Adipose tissue (tissue), 3 donors: ENCODE data around the gene ZDHHC1. TPM values are rescaled to one million over a fixed set of nuclear protein-coding genes. Genes with fewer than 3 reads are reported as not detected.

Experiments used
- H3K27ac ChIP-seq: one replicate; pipeline ENCODE4 v1.5.1; 2013; ENCODE audit warnings: low read depth, low read length
- WGBS, 3 donors: extraction: QIAGEN DNeasy Blood & Tissue Kit; methylation state at CpG; one replicate each; pipeline ENCODE4 v1.1.7; 2013; 5-methylcytosine and 5-hydroxymethylcytosine counted together
- polyA plus RNA-seq, 3 donors: library from polyadenylated mRNA; stranded (reverse); fragments of 200-250 nt; gene quantifications; one replicate each; pipeline ENCODE4 v1.2.3, GENCODE V29; 2013
- donor health status: healthy with polysubstance abuse.
- donor health status: Bipolar disorder and iron deficiency.
- donor health status: healthy.

ZDHHC1 gene
- polyA plus RNA-seq, 3 donors = 6.8 to 8.9 (median 7.8) TPM

- H3K27ac ChIP-seq = no peak overlapping the region
- WGBS, 3 donors = 90 to 95% (median 94%) methylated on average over 16 of the region's 16 CpGs
These were observed 19.5 kb upstream of the ZDHHC1 start for GRCh38 chr16:67435758-67436164.

DNA sequence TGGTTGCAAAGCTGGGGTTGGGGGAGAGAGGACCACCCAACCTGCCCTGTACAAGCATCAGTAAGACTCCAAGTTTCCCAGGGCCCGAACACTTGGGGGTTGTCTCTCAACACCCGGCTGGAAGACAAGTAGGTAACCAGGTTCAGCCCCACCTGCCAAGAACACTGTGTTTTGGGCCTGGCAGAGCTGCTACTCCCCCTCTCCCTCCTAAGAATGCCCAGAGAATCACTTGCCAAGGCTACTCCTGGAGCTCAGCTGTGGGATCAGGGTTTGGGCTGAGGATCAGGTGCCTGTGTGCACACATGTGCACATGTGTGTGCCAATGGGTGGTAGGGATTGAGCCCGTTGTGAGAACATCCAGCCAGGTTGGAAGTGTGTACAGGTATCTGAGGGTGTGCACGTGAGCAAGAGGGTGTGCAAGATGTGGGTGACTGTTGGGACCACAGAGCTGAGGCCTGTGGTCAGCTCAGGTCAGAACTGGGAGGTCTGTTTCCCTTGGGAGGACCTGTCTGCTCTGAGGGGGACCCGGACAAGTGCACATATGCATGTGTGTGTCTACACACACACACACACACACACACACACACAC, 16.9 kb upstream of the ZDHHC1 start:
- no peak overlapping the region for H3K27ac ChIP-seq
- 86 to 91% (median 87%) methylated on average over 5 of the region's 5 CpGs for WGBS, 3 donors

DNA sequence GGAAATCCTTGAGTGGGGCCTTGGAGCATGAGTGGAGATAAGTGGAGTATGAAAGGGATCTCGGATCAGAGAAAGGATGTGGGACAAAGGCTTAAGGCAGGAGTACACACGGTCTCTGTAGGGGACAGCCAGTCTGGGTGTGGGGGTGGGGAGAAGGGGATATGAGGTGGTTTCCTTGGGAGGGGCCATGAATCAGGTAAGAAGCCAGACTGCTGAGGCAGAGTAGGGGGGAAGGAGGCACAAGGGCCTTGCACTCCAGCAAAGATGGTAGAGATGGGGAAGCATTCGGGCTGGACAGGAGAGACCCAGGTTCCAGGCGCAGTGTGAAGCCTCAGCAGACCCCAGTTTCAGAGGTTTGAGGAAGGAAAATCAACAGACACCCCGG, 16.2 kb upstream of the ZDHHC1 start:
- no peak overlapping the region for H3K27ac ChIP-seq
- 57 to 67% (median 59%) methylated on average over 5 of the region's 5 CpGs for WGBS, 3 donors

- H3K27ac ChIP-seq = no peak overlapping the region
- WGBS, 3 donors = 33 to 40% (median 38%) methylated on average over 12 to 13 of the region's 13 CpGs
These were observed 15.7 kb upstream of the ZDHHC1 start for GRCh38 chr16:67431775-67432505.

GRCh38 chr16:67430977-67431774, 14.9 kb upstream of the ZDHHC1 start, which contains the start of gene HSD11B2:
TSS of gene HSD11B2 (plus strand) at chr16:67431121. CDS start at chr16:67431249, 128 bp downstream.
- H3K27ac ChIP-seq = no peak within 1 kb of the TSS
- WGBS, 3 donors = 0 to 2% (median 1%) methylated on average over 60 to 87 of the region's 87 CpGs

- no peak overlapping the region for H3K27ac ChIP-seq
- 0 to 2% (median 1%) methylated on average over 25 to 53 of the region's 53 CpGs for WGBS, 3 donors
These were observed 14.3 kb upstream of the ZDHHC1 start for GRCh38 chr16:67430504-67430976.

- H3K27ac ChIP-seq = no peak overlapping the region
- 33 to 50% (median 45%) methylated on average over 13 of the region's 13 CpGs for WGBS, 3 donors
These were observed 13.7 kb upstream of the ZDHHC1 start for GRCh38 chr16:67429799-67430503.

DNA sequence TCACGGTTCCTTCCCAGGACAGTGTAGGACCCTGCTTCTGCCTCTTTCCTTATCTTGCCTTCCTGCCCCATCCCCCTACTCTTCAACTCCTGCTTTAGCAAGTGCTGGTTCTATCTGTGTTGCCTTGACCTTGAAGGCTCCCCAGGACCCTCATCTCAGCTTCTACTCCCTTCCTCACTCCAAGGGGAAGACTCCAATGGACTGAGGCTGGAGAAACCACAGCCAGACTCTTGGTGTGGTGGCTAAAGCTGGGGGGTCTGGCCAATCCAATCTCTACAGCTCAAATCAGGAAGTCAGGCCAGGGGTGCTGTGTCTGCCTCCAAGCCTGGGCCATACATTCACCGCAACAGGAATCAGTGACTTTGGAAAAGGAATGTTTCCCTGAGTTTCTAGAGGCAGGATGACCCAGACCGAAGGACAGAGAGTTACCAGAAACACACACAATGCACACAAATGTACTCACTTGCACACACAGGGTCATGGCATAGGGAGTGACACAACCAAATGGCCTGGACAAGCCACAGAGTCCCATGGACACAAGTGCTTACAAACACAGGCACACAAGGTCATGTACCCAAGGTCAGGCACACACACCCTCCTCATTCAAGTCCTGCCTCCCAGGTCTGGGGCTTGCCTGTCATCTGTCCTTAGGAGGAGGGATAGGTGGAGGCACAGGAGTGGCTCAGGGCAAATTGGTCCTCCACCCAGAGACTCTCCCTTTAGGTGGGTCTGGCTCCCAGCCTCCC, 12.9 kb upstream of the ZDHHC1 start:
- no peak overlapping the region for H3K27ac ChIP-seq
- 81 to 97% (median 93%) methylated on average over 3 of the region's 3 CpGs for WGBS, 3 donors

- H3K27ac ChIP-seq = no peak overlapping the region
- 18 to 28% (median 27%) methylated on average over 11 of the region's 11 CpGs for WGBS, 3 donors
These were observed 12.0 kb upstream of the ZDHHC1 start for GRCh38 chr16:67428146-67428731.

DNA sequence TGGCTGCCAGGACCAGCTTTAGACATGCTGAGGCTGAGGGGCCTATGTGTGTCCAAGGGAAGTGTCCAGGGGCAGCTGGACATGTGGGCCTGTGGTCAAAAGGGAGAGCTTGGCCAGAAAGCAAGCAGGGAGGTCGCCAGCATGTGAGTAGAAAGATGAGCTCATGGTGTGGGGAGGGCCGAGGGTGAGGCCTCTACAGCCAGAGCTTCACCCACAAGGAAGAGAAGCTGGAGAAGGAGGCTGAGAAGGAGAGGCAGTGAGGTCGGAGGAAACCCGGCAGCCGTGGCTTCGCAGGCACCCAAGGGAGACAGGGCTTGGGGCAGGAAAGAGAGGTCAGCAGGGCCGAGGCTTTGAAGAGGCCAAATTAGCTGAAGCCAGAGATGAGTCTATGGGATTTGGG, 10.7 kb upstream of the ZDHHC1 start:
- 57 to 67% (median 58%) methylated on average over 7 of the region's 7 CpGs for WGBS, 3 donors
- no peak overlapping the region for H3K27ac ChIP-seq

GRCh38 chr16:67426022-67426421, 9.7 kb upstream of the ZDHHC1 start:
- H3K27ac ChIP-seq = no peak overlapping the region
- 87 to 89% (median 88%) methylated on average over 7 of the region's 7 CpGs for WGBS, 3 donors

DNA sequence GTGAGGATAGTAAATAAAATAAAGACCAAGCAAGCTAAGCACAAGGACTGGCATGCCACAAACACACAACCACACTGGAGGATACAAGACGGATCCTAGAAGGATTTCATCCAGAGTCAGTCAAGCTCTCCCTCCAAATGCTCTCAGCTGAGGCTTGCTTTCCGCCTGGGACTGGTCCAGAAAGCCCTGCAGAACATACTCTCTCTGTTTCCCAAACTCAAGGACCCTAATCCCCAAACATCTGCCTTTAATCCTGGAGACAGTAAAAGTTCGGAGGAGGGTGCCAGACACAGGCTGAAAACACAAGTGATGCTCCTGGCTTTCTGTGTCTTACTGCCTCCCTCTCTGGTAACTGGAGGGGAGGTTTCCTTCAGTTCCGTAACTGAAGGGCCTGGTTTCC, 9.3 kb upstream of the ZDHHC1 start:
- H3K27ac ChIP-seq = no peak overlapping the region
- 67 to 93% (median 74%) methylated on average over 4 of the region's 4 CpGs for WGBS, 3 donors

GRCh38 chr16:67425061-67425460, 8.8 kb upstream of the ZDHHC1 start:
- H3K27ac ChIP-seq = no peak overlapping the region
- 44 to 64% (median 45%) methylated on average over 6 of the region's 6 CpGs for WGBS, 3 donors

DNA sequence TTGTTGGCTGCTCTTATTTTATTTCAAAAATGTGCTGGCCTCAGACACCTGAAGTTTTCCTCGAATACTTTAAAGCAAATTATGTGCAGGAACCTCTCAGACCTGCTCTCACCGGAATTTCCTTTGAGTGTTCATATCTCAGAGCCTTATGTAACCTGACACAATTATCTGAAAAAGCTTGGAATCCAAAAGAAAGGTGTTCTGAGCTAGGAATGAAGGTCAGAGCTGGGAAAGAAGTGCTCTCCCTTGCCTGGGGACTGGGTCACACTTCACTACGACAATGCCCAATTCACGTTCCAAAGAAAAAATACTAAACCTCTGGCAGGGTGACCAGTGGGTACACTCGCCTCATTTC, 8.0 kb upstream of the ZDHHC1 start:
- no peak overlapping the region for H3K27ac ChIP-seq
- WGBS, 3 donors = 18 to 63% (median 56%) methylated on average over 5 of the region's 5 CpGs

DNA sequence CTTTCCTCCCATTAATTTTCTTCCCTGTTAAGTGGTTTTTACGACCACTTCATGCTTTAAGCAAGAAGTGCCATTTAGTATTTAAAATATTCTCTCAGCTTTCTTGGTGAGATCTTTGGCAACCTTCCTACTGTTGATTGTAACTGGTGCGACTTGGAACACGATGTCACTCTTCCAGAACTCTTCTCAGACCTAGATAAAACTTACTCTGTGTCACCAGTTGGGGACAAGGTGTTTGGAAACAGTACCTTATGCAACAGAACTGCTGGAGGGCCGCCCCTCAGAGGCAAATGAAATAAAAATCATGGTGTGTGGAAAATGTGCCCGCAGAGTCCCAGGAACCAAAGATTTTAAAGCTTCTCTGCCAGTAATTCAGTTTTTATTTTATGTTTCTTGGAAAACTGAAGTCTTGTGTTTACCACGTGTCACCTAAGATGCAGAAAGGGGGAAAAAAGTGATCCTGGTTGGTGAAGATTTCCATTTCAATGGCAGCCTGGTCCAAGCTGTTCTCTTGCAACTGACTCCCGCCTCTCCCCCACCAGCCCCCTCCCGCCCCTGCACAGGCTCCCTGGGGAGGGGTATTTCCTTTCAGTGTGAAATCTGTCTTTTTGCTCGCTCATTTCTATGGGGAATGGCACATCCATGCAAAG, 7.5 kb upstream of the ZDHHC1 start:
- WGBS, 3 donors = 45 to 52% (median 48%) methylated on average over 9 of the region's 9 CpGs
- H3K27ac ChIP-seq = no peak overlapping the region

DNA sequence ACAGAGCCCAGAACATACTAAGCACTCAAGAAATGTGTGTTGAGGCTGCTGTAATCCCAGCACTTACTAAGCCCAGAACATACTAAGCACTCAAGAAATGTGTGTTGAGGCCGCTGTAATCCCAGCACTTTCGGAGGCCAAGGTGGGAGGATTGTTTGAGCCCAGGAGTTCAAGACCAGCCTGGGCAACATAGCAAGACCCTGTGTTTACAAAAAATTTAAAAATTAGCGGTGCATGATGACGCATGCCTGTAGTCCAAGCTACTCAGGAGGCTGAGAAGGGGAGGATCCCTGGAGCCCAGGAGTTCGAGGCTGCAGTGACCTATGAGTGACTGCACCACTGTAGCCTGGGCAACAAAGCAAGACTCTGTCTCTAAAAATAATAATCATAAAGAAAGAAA, 6.7 kb upstream of the ZDHHC1 start:
- no peak overlapping the region for H3K27ac ChIP-seq
- 83 to 87% (median 87%) methylated on average over 5 of the region's 5 CpGs for WGBS, 3 donors

DNA sequence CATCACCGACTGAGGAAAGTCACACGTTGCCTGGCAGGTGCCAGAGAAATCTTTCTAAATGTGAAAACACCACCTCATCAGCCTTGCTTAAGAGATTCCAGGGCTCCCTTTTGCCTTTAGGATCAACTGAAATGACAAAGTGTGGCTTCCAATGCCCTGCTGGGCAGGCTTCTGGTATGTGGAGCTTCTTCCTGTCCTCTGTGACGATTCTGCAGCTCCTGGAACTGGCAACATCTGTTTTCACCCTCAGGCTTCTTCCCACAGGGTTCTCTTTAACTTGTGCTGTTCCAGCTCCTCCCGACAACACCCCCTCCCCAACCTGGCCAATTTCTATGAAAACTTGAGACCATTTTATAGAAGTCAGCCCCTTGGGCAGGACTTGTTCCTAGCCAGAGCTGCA, 4.8 kb upstream of the ZDHHC1 start:
- H3K27ac ChIP-seq = no peak overlapping the region
- WGBS, 3 donors = 85 to 91% (median 87%) methylated on average over 4 of the region's 4 CpGs
